Smooth muscle cell (in vitro differentiated cells): Measurements from ENCODE around the gene HS1BP3. TPM values are rescaled to one million over a fixed set of nuclear protein-coding genes. Genes with fewer than 3 reads are reported as not detected.

Source experiments
- DNase-seq: peaks from one replicate; lab custom pipeline; 2025; ENCODE audit not compliant: unreplicated experiment; lab: John Stamatoyannopoulos, UW
- H2AFZ ChIP-seq: fragments of 200-600 bp; sonication (generic); 2 replicates; pipeline ENCODE4 v1.6.0; 2016; ENCODE audit warnings: antibody characterized with exemption, low read depth, mild to moderate bottlenecking
- H3F3A ChIP-seq: fragments of 200-600 bp; sonication (generic); 2 replicates; pipeline ENCODE4 v1.6.0; 2017; ENCODE audit warnings: antibody characterized with exemption, low read depth
- H3K27ac ChIP-seq: fragments of 200-600 bp; sonication (generic); 2 replicates; pipeline ENCODE4 v1.5.1; 2016; ENCODE audit warnings: low read depth, mild to moderate bottlenecking
- H3K27me3 ChIP-seq: fragments of 200-600 bp; sonication (generic); 2 replicates; pipeline ENCODE4 v1.6.1; 2016; ENCODE audit warnings: low read depth, mild to moderate bottlenecking
- H3K36me3 ChIP-seq: fragments of 200-600 bp; sonication (generic); 2 replicates; pipeline ENCODE4 v1.5.1; 2016; ENCODE audit warnings: low read depth
- H3K4me1 ChIP-seq: fragments of 200-600 bp; sonication (generic); 2 replicates; pipeline ENCODE4 v1.5.1; 2016; ENCODE audit warnings: low read depth
- H3K4me2 ChIP-seq: fragments of 200-600 bp; sonication (generic); 2 replicates; pipeline ENCODE4 v1.6.0; 2016; ENCODE audit warnings: mild to moderate bottlenecking
- H3K4me3 ChIP-seq: fragments of 200-600 bp; sonication (generic); 2 replicates; pipeline ENCODE4 v1.5.1; 2016; ENCODE audit warnings: mild to moderate bottlenecking
- H3K79me2 ChIP-seq: fragments of 200-600 bp; sonication (generic); 2 replicates; pipeline ENCODE4 v1.6.0; 2016; ENCODE audit warnings: low read depth, mild to moderate bottlenecking
- H3K9ac ChIP-seq: fragments of 200-600 bp; sonication (generic); 2 replicates; pipeline ENCODE4 v1.6.0; 2016; ENCODE audit warnings: low read depth
- H3K9me3 ChIP-seq: fragments of 200-600 bp; sonication (generic); replicated peaks from 2 replicates; pipeline ENCODE4 v1.5.1; 2016; ENCODE audit warnings: low read depth
- H4K20me1 ChIP-seq: fragments of 200-600 bp; sonication (generic); 2 replicates; pipeline ENCODE4 v1.6.0; 2016; ENCODE audit warnings: low read depth
- CTCF ChIP-seq: fragments of 200-600 bp; sonication (generic); IDR thresholded peaks from 2 replicates; pipeline ENCODE4 v1.5.1; 2017; ENCODE audit warnings: borderline replicate concordance, mild to moderate bottlenecking, antibody characterized with exemption; ENCODE audit not compliant: insufficient read depth, poor library complexity, severe bottlenecking
- WGBS: methylation state at CpG from one replicate; pipeline ENCODE4 v1.1.7; 2016; ENCODE audit warnings: low lambda C conversion rate; 5-methylcytosine and 5-hydroxymethylcytosine counted together
- polyA plus RNA-seq: library from polyadenylated mRNA; unstranded; fragments of >200 nt; fragmentation: Nextera tagmentation; extraction: Ambion mirVana; gene quantifications from 2 replicates; pipeline ENCODE4 v1.2.1, GENCODE V29; 2016
- total RNA-seq: library from RNA; depleted of rRNA; stranded (reverse); fragments of >200 nt; gene quantifications from 2 replicates; pipeline ENCODE4 v1.2.3, GENCODE V29; 2014

HS1BP3 gene
- total and polyA plus RNA-seq, 2 experiments from 2014 or later, result 9.3 to 20.4 TPM

- Histone ChIP-seq H3K4me3 (no peak overlapping the region), H3K9ac (peak overlapping the region; percentile 33), H2AFZ (no peak overlapping the region), H4K20me1 (no peaks in the 10 kb centered on the region), H3K27me3 (no peaks in the 10 kb centered on the region), H3F3A (peaks cover 12% of the 10 kb centered on the region), H3K79me2 (no peaks in the 10 kb centered on the region), H3K4me2 (peak overlapping the region; percentile 36), H3K9me3 (no peaks in the 10 kb centered on the region), H3K27ac (peak overlapping the region; percentile 80), H3K36me3 (no peaks in the 10 kb centered on the region), H3K4me1 (peaks cover 11% of the 10 kb centered on the region)
- 96% methylated on average over 3 of the region's 3 CpGs for WGBS
- no peak for TF ChIP-seq CTCF
- DNase-seq, result no peak
These were observed 39.0 kb downstream of the HS1BP3 start for GRCh38 chr2:20611844-20612356.

- H4K20me1 ChIP-seq, result no peaks in the 10 kb centered on the region
- no peak for DNase-seq
- H3K36me3 ChIP-seq, result no peaks in the 10 kb centered on the region
- H2AFZ ChIP-seq, result no peak overlapping the region
- no peak overlapping the region for H3K4me3 ChIP-seq
- 53% methylated on average over 15 of the region's 15 CpGs for WGBS
- H3K4me1 ChIP-seq, result peaks cover 6% of the 10 kb centered on the region
- TF ChIP-seq CTCF, result no peak
- peaks cover 12% of the 10 kb centered on the region for H3F3A ChIP-seq
- H3K79me2 ChIP-seq, result no peaks in the 10 kb centered on the region
- no peaks in the 10 kb centered on the region for H3K9me3 ChIP-seq
- H3K27me3 ChIP-seq, result no peaks in the 10 kb centered on the region
- H3K4me2 ChIP-seq, result peak overlapping the region; percentile 36
- H3K9ac ChIP-seq, result peak overlapping the region; percentile 33
- peak overlapping the region; percentile 80 for H3K27ac ChIP-seq
These were observed 39.6 kb downstream of the HS1BP3 start for GRCh38 chr2:20611077-20611843.

- Histone ChIP-seq H4K20me1 (no peaks in the 10 kb centered on the region), H3F3A (peaks cover 12% of the 10 kb centered on the region), H3K9me3 (no peaks in the 10 kb centered on the region), H3K36me3 (no peaks in the 10 kb centered on the region), H3K4me1 (peaks cover 6% of the 10 kb centered on the region), H3K27me3 (no peaks in the 10 kb centered on the region), H3K79me2 (no peaks in the 10 kb centered on the region), H3K27ac (no peak overlapping the region), H2AFZ (no peak overlapping the region), H3K9ac (no peak overlapping the region), H3K4me3 (no peak overlapping the region), H3K4me2 (no peak overlapping the region)
- WGBS, result 70% methylated on average over 4 of the region's 4 CpGs
- DNase-seq, result no peak
- TF ChIP-seq CTCF, result no peak
These were observed 40.9 kb downstream of the HS1BP3 start for GRCh38 chr2:20609995-20610357.
